OCI-LY7 (cell line): ENCODE measurements around the gene BRMS1.

Source experiments
- CTCF ChIP-seq: fragments of 200-600 bp; sonication (generic); conservative IDR thresholded peaks from 2 replicates; pipeline ENCODE4 v1.5.1; 2014; ENCODE audit warnings: mild to moderate bottlenecking, antibody characterized with exemption, low read length, moderate library complexity, mixed read lengths
- EZH2phosphoT487 ChIP-seq: fragments of 200-600 bp; sonication (generic); IDR thresholded peaks from 2 replicates; pipeline ENCODE4 v1.6.1; 2018; ENCODE audit warnings: low read depth, borderline replicate concordance, mild to moderate bottlenecking, mixed run types, antibody characterized with exemption, low read length, moderate library complexity, mixed read lengths

GRCh38 chr11:66327171-66328030, 17.5 kb downstream of the BRMS1 start:
- TF ChIP-seq CTCF (no peak), EZH2phosphoT487 (no peak)
